HepG2 (cell line): ENCODE measurements around the gene PCBP1. TPM values are rescaled to one million over a fixed set of nuclear protein-coding genes. Genes with fewer than 3 reads are reported as not detected.
A peak's percentile ranks its signal among the peaks of the same experiment; 100 is the strongest.

Source experiments
- GABPA ChIP-seq, 2 experiments: IDR thresholded peaks; 2 replicates each; pipeline ENCODE4 v1.6.1; 2011 to 2016; ENCODE audit warnings: low read depth in 2 of 2, low read length in 1 of 2, missing biosample characterization in 1 of 2, missing genetic modification characterization in 1 of 2
- JUNB ChIP-seq: sonication (generic); formaldehyde crosslinking; IDR thresholded peaks from 2 replicates; pipeline ENCODE4 v1.8.0; 2022; ENCODE audit warnings: missing genetic modification reagents, mild to moderate bottlenecking, borderline replicate concordance
- KDM5A ChIP-seq: fragments of 200-600 bp; sonication (generic); IDR thresholded peaks from 2 replicates; pipeline ENCODE4 v1.7.0; 2018; ENCODE audit warnings: antibody characterized with exemption, mild to moderate bottlenecking, low read length, borderline replicate concordance
- KLF12 ChIP-seq: sonication (generic); formaldehyde crosslinking; IDR thresholded peaks from 2 replicates; pipeline ENCODE4 v1.4.0; 2020; ENCODE audit warnings: missing genetic modification reagents, borderline replicate concordance
- NRL ChIP-seq: sonication (generic); formaldehyde crosslinking; IDR thresholded peaks from 2 replicates; pipeline ENCODE4 v1.5.0; 2020; ENCODE audit warnings: missing genetic modification reagents, mild to moderate bottlenecking, moderate library complexity, borderline replicate concordance
- PHF8 ChIP-seq: sonication (generic); formaldehyde crosslinking; IDR thresholded peaks from 2 replicates; pipeline ENCODE4 v1.5.0; 2020; ENCODE audit warnings: missing genetic modification reagents
- STAT5B ChIP-seq: sonication (generic); formaldehyde crosslinking; IDR thresholded peaks from 2 replicates; pipeline ENCODE4 v1.4.0; 2020; ENCODE audit warnings: missing genetic modification reagents
- TBP ChIP-seq: sonication (generic); formaldehyde crosslinking; IDR thresholded peaks from 2 replicates; pipeline ENCODE4 v1.5.0; 2020; ENCODE audit warnings: missing genetic modification reagents
- ZBTB38 ChIP-seq: sonication (generic); formaldehyde crosslinking; IDR thresholded peaks from 2 replicates; pipeline ENCODE4 v1.5.1; 2020; ENCODE audit warnings: mild to moderate bottlenecking, missing genetic modification reagents
- ZIK1 ChIP-seq: sonication (generic); formaldehyde crosslinking; IDR thresholded peaks from 2 replicates; pipeline ENCODE4 v1.5.0; 2020; ENCODE audit warnings: mild to moderate bottlenecking, low read depth, missing genetic modification reagents, borderline replicate concordance
- ZNF234 ChIP-seq: sonication (generic); formaldehyde crosslinking; conservative IDR thresholded peaks from 2 replicates; pipeline ENCODE4 v1.5.1; 2020; ENCODE audit warnings: mild to moderate bottlenecking, missing genetic modification reagents
- ZNF333 ChIP-seq: sonication (generic); formaldehyde crosslinking; IDR thresholded peaks from 2 replicates; pipeline ENCODE4 v1.4.0; 2020; ENCODE audit warnings: mild to moderate bottlenecking, missing genetic modification reagents, borderline replicate concordance
- ZNF354B ChIP-seq: sonication (generic); formaldehyde crosslinking; IDR thresholded peaks from 2 replicates; pipeline ENCODE4 v1.8.0; 2022; ENCODE audit warnings: mild to moderate bottlenecking, missing genetic modification reagents
- ZNF432 ChIP-seq: sonication (generic); formaldehyde crosslinking; IDR thresholded peaks from 2 replicates; pipeline ENCODE4 v1.5.0; 2020; ENCODE audit warnings: missing genetic modification reagents, mild to moderate bottlenecking, borderline replicate concordance
- ZNF720 ChIP-seq: sonication (generic); formaldehyde crosslinking; IDR thresholded peaks from 2 replicates; pipeline ENCODE4 v1.4.0; 2020; ENCODE audit warnings: missing genetic modification reagents
- ZNF746 ChIP-seq: sonication (generic); formaldehyde crosslinking; IDR thresholded peaks from 2 replicates; pipeline ENCODE4 v1.8.0; 2022; ENCODE audit warnings: mild to moderate bottlenecking, missing genetic modification reagents
- ZNF781 ChIP-seq: sonication (generic); formaldehyde crosslinking; IDR thresholded peaks from 2 replicates; pipeline ENCODE4 v1.5.1; 2020; ENCODE audit warnings: borderline replicate concordance, mild to moderate bottlenecking, missing genetic modification reagents; ENCODE audit errors: not compliant biosample characterization
- ZSCAN21 ChIP-seq: sonication (generic); formaldehyde crosslinking; IDR thresholded peaks from 2 replicates; pipeline ENCODE4 v1.8.0; 2022; ENCODE audit warnings: mild to moderate bottlenecking, missing genetic modification reagents, moderate library complexity, borderline replicate concordance
- polyA plus RNA-seq, 8 experiments: library from polyadenylated mRNA; depleted of rRNA in 3 of 8; stranded (reverse) in 7 of 8; unstranded in 1 of 8; fragments of >200 nt; fragmentation: Illumina TruSeq in 4 of 8; extraction: Trizol in 4 of 8; gene quantifications; 2 replicates each; pipeline versions ENCODE4 v1.2.1 to v1.2.3, GENCODE V29; 2011 to 2016; ENCODE audit warnings: low read depth in 4 of 8, missing spikeins in 1 of 8, mixed read lengths in 1 of 8; ENCODE audit not compliant: insufficient read depth in 1 of 8
- total RNA-seq, 5 experiments: library from RNA; depleted of rRNA; stranded (reverse); fragments of >200 nt; fragmentation: Illumina TruSeq; extraction: Trizol; gene quantifications; 2 replicates each; pipeline ENCODE4 v1.2.3, GENCODE V29; 2016; ENCODE audit warnings: low read depth in 1 of 5
- TF ChIP-seq, protein P1 (sequence below), 2 experiments: sonication (generic) in 1 of 2; formaldehyde crosslinking in 1 of 2; IDR thresholded peaks; 2 replicates each; pipeline versions ENCODE4 v1.4.0 to v1.6.1; 2018 to 2020; ENCODE audit warnings: missing genetic modification reagents in 2 of 2, borderline replicate concordance in 1 of 2, low read depth in 1 of 2, mild to moderate bottlenecking in 1 of 2, missing biosample characterization in 1 of 2
- TF ChIP-seq, protein P2 (sequence below): IDR thresholded peaks from 2 replicates; pipeline ENCODE4 v1.6.1; 2016; ENCODE audit warnings: low read depth, borderline replicate concordance
- TF ChIP-seq, protein P3 (sequence below): sonication (generic); formaldehyde crosslinking; IDR thresholded peaks from 2 replicates; pipeline ENCODE4 v1.4.0; 2020; ENCODE audit warnings: low read depth, mild to moderate bottlenecking, missing genetic modification reagents
- TF ChIP-seq, protein P4 (sequence below): sonication (generic); formaldehyde crosslinking; IDR thresholded peaks from 2 replicates; pipeline ENCODE4 v1.5.0; 2020; ENCODE audit warnings: mild to moderate bottlenecking, missing genetic modification reagents
- TF ChIP-seq, protein P5 (sequence below): sonication (generic); formaldehyde crosslinking; conservative IDR thresholded peaks from 2 replicates; pipeline ENCODE4 v1.4.0; 2020; ENCODE audit warnings: missing genetic modification reagents

Gene PCBP1
- total and polyA plus RNA-seq, 2 of the 13 experiments (the other 11 are each of a cell fraction or from before 2014, with no cell fraction given) = 32.0 to 137 TPM

DNA sequence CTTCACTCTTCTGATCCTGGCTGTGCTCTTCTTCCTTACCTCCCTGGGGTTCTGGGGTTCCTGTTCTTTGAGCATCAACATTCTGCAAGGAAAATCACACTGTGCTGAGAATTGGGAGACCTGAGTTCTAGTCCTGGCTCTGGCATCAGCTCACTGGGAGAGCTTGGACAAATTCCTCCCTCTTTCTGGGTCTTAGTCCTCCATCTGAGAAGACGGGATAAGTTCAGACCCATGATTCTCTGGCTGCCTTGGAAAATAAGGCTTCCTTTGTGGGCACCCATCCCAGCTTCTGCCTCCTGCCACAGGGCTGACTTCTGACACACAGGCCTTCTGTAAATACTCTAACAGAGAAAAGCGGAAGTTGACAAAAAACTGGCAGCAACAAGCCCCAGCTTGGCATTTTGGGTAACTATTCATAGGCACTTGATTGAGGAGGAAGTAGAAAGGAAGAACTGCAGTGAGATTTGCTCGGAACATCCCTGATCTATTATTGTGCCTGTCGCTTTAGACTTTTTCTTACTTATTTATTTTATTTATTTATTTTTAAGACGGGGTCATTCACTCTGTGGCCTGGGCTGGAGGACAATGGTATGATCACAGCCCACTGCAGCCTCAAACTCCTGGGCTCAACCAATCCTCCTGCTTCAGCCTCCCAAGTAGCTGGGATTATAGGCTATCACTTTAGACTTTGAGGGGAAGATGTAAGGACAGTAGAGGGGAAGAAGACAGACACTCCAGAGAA, 7.9 kb downstream of the PCBP1 start (continued):
- TF ChIP-seq, protein P1, sequence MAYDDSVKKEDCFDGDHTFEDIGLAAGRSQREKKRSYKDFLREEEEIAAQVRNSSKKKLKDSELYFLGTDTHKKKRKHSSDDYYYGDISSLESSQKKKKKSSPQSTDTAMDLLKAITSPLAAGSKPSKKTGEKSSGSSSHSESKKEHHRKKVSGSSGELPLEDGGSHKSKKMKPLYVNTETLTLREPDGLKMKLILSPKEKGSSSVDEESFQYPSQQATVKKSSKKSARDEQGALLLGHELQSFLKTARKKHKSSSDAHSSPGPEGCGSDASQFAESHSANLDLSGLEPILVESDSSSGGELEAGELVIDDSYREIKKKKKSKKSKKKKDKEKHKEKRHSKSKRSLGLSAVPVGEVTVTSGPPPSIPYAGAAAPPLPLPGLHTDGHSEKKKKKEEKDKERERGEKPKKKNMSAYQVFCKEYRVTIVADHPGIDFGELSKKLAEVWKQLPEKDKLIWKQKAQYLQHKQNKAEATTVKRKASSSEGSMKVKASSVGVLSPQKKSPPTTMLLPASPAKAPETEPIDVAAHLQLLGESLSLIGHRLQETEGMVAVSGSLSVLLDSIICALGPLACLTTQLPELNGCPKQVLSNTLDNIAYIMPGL (CRISPR knock-in tag; IDR thresholded peaks at IDR 0.05; ENCODE audit: borderline replicate concordance in 1 of 2, low read depth in 1 of 2) = 0 out of 4 replicates have a peak, but pooled peaks have one; percentile 7 to 36
- TF ChIP-seq, protein P2, sequence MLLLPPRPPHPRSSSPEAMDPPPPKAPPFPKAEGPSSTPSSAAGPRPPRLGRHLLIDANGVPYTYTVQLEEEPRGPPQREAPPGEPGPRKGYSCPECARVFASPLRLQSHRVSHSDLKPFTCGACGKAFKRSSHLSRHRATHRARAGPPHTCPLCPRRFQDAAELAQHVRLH (CRISPR knock-in tag) = no peak
- TF ChIP-seq TBP (CRISPR knock-in tag) (no peak), ZBTB38 (CRISPR knock-in tag) (no peak), ZNF781 (no peak), KDM5A (no peak), ZNF234 (no peak), NRL (no peak), ZNF354B (CRISPR knock-in tag) (no peak; the same call in 1 of the 2 replicates), GABPA (IDR thresholded peaks at IDR 0.05; ENCODE audit: low read depth, low read length) (peak; percentile 29; the same call in 1 of the 2 replicates), GABPA (CRISPR knock-in tag; IDR thresholded peaks at IDR 0.05; ENCODE audit: low read depth) (peak; percentile 92), ZNF432 (no peak), PHF8 (CRISPR knock-in tag) (peak; percentile 63), ZNF333 (CRISPR knock-in tag) (no peak), STAT5B (CRISPR knock-in tag) (no peak), ZNF746 (CRISPR knock-in tag) (no peak), JUNB (no peak), ZNF720 (no peak), ZSCAN21 (CRISPR knock-in tag) (no peak; the same call in 1 of the 2 replicates), KLF12 (CRISPR knock-in tag) (no peak), ZIK1 (CRISPR knock-in tag) (no peak; the same call in 1 of the 2 replicates)
- TF ChIP-seq, protein P3, sequence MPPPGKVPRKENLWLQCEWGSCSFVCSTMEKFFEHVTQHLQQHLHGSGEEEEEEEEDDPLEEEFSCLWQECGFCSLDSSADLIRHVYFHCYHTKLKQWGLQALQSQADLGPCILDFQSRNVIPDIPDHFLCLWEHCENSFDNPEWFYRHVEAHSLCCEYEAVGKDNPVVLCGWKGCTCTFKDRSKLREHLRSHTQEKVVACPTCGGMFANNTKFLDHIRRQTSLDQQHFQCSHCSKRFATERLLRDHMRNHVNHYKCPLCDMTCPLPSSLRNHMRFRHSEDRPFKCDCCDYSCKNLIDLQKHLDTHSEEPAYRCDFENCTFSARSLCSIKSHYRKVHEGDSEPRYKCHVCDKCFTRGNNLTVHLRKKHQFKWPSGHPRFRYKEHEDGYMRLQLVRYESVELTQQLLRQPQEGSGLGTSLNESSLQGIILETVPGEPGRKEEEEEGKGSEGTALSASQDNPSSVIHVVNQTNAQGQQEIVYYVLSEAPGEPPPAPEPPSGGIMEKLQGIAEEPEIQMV = no peak
- TF ChIP-seq, protein P4, sequence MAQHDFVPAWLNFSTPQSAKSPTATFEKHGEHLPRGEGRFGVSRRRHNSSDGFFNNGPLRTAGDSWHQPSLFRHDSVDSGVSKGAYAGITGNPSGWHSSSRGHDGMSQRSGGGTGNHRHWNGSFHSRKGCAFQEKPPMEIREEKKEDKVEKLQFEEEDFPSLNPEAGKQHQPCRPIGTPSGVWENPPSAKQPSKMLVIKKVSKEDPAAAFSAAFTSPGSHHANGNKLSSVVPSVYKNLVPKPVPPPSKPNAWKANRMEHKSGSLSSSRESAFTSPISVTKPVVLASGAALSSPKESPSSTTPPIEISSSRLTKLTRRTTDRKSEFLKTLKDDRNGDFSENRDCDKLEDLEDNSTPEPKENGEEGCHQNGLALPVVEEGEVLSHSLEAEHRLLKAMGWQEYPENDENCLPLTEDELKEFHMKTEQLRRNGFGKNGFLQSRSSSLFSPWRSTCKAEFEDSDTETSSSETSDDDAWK (CRISPR knock-in tag) = no peak
- TF ChIP-seq, protein P5, sequence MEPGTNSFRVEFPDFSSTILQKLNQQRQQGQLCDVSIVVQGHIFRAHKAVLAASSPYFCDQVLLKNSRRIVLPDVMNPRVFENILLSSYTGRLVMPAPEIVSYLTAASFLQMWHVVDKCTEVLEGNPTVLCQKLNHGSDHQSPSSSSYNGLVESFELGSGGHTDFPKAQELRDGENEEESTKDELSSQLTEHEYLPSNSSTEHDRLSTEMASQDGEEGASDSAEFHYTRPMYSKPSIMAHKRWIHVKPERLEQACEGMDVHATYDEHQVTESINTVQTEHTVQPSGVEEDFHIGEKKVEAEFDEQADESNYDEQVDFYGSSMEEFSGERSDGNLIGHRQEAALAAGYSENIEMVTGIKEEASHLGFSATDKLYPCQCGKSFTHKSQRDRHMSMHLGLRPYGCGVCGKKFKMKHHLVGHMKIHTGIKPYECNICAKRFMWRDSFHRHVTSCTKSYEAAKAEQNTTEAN = no peak
